ENCODE measurements around the gene CDH16. TPM values are rescaled to one million over a fixed set of nuclear protein-coding genes. Genes with fewer than 3 reads are reported as not detected.

CDH16 gene
- total and polyA plus RNA-seq, 2 of the 13 experiments (the other 11 are each of a cell fraction or from before 2014, with no cell fraction given), result 2.7 to 3.9 TPM

- TF ChIP-seq, protein P1, sequence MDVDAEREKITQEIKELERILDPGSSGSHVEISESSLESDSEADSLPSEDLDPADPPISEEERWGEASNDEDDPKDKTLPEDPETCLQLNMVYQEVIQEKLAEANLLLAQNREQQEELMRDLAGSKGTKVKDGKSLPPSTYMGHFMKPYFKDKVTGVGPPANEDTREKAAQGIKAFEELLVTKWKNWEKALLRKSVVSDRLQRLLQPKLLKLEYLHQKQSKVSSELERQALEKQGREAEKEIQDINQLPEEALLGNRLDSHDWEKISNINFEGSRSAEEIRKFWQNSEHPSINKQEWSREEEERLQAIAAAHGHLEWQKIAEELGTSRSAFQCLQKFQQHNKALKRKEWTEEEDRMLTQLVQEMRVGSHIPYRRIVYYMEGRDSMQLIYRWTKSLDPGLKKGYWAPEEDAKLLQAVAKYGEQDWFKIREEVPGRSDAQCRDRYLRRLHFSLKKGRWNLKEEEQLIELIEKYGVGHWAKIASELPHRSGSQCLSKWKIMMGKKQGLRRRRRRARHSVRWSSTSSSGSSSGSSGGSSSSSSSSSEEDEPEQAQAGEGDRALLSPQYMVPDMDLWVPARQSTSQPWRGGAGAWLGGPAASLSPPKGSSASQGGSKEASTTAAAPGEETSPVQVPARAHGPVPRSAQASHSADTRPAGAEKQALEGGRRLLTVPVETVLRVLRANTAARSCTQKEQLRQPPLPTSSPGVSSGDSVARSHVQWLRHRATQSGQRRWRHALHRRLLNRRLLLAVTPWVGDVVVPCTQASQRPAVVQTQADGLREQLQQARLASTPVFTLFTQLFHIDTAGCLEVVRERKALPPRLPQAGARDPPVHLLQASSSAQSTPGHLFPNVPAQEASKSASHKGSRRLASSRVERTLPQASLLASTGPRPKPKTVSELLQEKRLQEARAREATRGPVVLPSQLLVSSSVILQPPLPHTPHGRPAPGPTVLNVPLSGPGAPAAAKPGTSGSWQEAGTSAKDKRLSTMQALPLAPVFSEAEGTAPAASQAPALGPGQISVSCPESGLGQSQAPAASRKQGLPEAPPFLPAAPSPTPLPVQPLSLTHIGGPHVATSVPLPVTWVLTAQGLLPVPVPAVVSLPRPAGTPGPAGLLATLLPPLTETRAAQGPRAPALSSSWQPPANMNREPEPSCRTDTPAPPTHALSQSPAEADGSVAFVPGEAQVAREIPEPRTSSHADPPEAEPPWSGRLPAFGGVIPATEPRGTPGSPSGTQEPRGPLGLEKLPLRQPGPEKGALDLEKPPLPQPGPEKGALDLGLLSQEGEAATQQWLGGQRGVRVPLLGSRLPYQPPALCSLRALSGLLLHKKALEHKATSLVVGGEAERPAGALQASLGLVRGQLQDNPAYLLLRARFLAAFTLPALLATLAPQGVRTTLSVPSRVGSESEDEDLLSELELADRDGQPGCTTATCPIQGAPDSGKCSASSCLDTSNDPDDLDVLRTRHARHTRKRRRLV (CRISPR knock-in tag; IDR thresholded peaks at IDR 0.05), result no peak
- TF ChIP-seq GATA4 (IDR thresholded peaks at IDR 0.05; ENCODE audit: borderline replicate concordance, low read depth), result no peak
- TF ChIP-seq, protein P2, sequence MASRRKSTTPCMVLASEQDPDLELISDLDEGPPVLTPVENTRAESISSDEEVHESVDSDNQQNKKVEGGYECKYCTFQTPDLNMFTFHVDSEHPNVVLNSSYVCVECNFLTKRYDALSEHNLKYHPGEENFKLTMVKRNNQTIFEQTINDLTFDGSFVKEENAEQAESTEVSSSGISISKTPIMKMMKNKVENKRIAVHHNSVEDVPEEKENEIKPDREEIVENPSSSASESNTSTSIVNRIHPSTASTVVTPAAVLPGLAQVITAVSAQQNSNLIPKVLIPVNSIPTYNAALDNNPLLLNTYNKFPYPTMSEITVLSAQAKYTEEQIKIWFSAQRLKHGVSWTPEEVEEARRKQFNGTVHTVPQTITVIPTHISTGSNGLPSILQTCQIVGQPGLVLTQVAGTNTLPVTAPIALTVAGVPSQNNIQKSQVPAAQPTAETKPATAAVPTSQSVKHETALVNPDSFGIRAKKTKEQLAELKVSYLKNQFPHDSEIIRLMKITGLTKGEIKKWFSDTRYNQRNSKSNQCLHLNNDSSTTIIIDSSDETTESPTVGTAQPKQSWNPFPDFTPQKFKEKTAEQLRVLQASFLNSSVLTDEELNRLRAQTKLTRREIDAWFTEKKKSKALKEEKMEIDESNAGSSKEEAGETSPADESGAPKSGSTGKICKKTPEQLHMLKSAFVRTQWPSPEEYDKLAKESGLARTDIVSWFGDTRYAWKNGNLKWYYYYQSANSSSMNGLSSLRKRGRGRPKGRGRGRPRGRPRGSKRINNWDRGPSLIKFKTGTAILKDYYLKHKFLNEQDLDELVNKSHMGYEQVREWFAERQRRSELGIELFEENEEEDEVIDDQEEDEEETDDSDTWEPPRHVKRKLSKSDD (CRISPR knock-in tag; IDR thresholded peaks at IDR 0.05; ENCODE audit: low read depth), result no peak
- no peak for TF ChIP-seq SMC3 (IDR thresholded peaks at IDR 0.05; ENCODE audit: low read length)
- TF ChIP-seq, protein P3, sequence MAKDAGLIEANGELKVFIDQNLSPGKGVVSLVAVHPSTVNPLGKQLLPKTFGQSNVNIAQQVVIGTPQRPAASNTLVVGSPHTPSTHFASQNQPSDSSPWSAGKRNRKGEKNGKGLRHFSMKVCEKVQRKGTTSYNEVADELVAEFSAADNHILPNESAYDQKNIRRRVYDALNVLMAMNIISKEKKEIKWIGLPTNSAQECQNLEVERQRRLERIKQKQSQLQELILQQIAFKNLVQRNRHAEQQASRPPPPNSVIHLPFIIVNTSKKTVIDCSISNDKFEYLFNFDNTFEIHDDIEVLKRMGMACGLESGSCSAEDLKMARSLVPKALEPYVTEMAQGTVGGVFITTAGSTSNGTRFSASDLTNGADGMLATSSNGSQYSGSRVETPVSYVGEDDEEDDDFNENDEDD (CRISPR knock-in tag; IDR thresholded peaks at IDR 0.05; ENCODE audit: borderline replicate concordance), result no peak
- no peak for TF ChIP-seq PHB2 (IDR thresholded peaks at IDR 0.05; ENCODE audit: partially characterized antibody)
- no peak for TF ChIP-seq FOXA1 (IDR thresholded peaks at IDR 0.05)
- no peak for TF ChIP-seq FOXA1 (CRISPR knock-in tag; IDR thresholded peaks at IDR 0.05)
- TF ChIP-seq ZNF251 (CRISPR knock-in tag; IDR thresholded peaks at IDR 0.05), result no peak
- no peak for TF ChIP-seq DMAP1 (CRISPR knock-in tag; IDR thresholded peaks at IDR 0.05)
- TF ChIP-seq ELF3 (CRISPR knock-in tag; IDR thresholded peaks at IDR 0.05), result no peak
- TF ChIP-seq ZNF430 (CRISPR knock-in tag; IDR thresholded peaks at IDR 0.05), result no peak
- TF ChIP-seq AGO2 (optimal IDR thresholded peaks at IDR 0.05; ENCODE audit: low read depth, low read length), result no peak
- no peak for TF ChIP-seq MEIS2 (CRISPR knock-in tag; IDR thresholded peaks at IDR 0.05)
- no peak for TF ChIP-seq ZBTB46 (CRISPR knock-in tag; IDR thresholded peaks at IDR 0.05; ENCODE audit: borderline replicate concordance)
- peak; percentile 68; the same call in 1 of the 2 replicates for TF ChIP-seq HNRNPL (IDR thresholded peaks at IDR 0.05; ENCODE audit: low read depth, low read length)
- TF ChIP-seq GABPB1 (CRISPR knock-in tag; IDR thresholded peaks at IDR 0.05), result peak; percentile 32; the same call in 1 of the 2 replicates
- no peak for TF ChIP-seq ZNF589 (CRISPR knock-in tag; conservative IDR thresholded peaks at IDR 0.05)
- no peak for TF ChIP-seq GATAD2A (CRISPR knock-in tag; IDR thresholded peaks at IDR 0.05)
- no peak for TF ChIP-seq ZIK1 (CRISPR knock-in tag; IDR thresholded peaks at IDR 0.05; ENCODE audit: borderline replicate concordance, low read depth)
- TF ChIP-seq HNRNPK (IDR thresholded peaks at IDR 0.05; ENCODE audit: low read depth, low read length, poor library complexity, severe bottlenecking), result no peak
These were observed 29.6 kb upstream of the CDH16 start (continued) for GRCh38 chr16:66948134-66948836.

Data from HepG2 (cell line).